Stimulated activated naive CD8-positive, alpha-beta T cell treated with anti-CD3 and anti-CD28 coated beads, Interleukin-15, amount 100 ng/mL, for 72 hours (primary cell): ENCODE measurements around the gene SPEM1.
A peak's percentile ranks its signal among the peaks of the same experiment; 100 is the strongest.

ENCODE experiments used
- ATAC-seq: fragments of 150-1000 bp; cut with Tn5 transposase; 2 replicates; pipeline ENCODE4 v1.10.0; 2021; ENCODE audit warnings: mild to moderate bottlenecking, moderate library complexity
- DNase-seq, 2 donors: peaks; one replicate each; pipeline ENCODE4 v3.0.0; 2021 to 2022
- H3K27ac Mint-ChIP-seq, 2 donors: one replicate each; pipeline ENCODE4 v1.8.0; 2022; ENCODE audit warnings: mild to moderate bottlenecking in 2 of 2, mixed read lengths in 2 of 2, moderate library complexity in 2 of 2
- H3K27me3 Mint-ChIP-seq: one replicate; pipeline ENCODE4 v1.8.0; 2022; ENCODE audit warnings: mixed read lengths
- H3K4me1 Mint-ChIP-seq: one replicate; pipeline ENCODE4 v1.8.0; 2022; ENCODE audit warnings: mild to moderate bottlenecking, mixed read lengths
- H3K4me3 Mint-ChIP-seq, 2 donors: one replicate each; pipeline ENCODE4 v1.8.0; 2022; ENCODE audit warnings: mild to moderate bottlenecking in 2 of 2, mixed read lengths in 2 of 2, moderate library complexity in 1 of 2
- H3K9me3 Mint-ChIP-seq, 2 donors: one replicate each; pipeline ENCODE4 v1.8.0; 2022; ENCODE audit warnings: mixed read lengths in 2 of 2

Gene SPEM1

GRCh38 chr17:7425756-7426155 is 5.6 kb downstream of the SPEM1 start:
- no peak overlapping the region for H3K27ac Mint-ChIP-seq
- no peaks in the 10 kb centered on the region for H3K9me3 Mint-ChIP-seq
- no peaks in the 10 kb centered on the region for H3K4me1 Mint-ChIP-seq
- ATAC-seq (no peak), DNase-seq (no peak)
- H3K4me3 Mint-ChIP-seq = no peak overlapping the region
- H3K27me3 Mint-ChIP-seq = no peaks in the 10 kb centered on the region

DNA sequence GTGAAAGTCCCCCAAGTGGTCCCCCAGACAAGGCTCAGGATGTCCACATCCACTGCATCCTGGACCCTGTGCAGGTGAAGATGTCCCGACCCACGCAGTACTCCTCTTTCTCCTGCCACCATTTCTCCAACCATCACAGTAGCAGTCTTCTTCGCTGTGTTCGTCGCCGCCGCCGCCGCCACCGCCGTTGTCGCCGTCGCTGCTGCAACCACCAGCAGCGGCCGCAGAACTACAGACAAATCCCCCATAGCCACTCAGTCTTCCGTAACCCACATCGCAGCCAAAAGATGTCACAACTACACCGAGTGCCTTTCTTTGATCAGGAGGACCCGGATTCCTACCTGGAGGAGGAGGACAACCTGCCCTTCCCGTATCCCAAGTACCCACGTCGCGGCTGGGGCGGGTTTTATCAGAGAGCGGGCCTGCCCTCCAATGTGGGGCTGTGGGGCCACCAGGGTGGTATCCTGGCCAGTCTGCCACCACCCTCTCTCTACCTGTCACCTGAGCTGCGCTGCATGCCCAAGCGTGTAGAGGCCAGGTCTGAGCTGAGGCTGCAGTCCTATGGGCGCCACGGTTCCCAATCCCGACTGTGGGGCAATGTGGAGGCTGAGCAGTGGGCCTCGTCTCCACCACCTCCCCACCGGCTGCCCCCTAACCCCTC is 6.2 kb downstream of the SPEM1 start:
- no peaks in the 10 kb centered on the region for H3K27me3 Mint-ChIP-seq
- H3K27ac Mint-ChIP-seq = no peak overlapping the region
- no peak overlapping the region for H3K4me3 Mint-ChIP-seq
- DNase-seq (no peak), ATAC-seq (peak; percentile 19)
- no peaks in the 10 kb centered on the region for H3K4me1 Mint-ChIP-seq
- no peaks in the 10 kb centered on the region for H3K9me3 Mint-ChIP-seq

- DNase-seq (no peak), ATAC-seq (no peak)
- no peak overlapping the region for H3K4me3 Mint-ChIP-seq
- no peaks in the 10 kb centered on the region for H3K27me3 Mint-ChIP-seq
- H3K4me1 Mint-ChIP-seq = no peaks in the 10 kb centered on the region
- H3K9me3 Mint-ChIP-seq = no peaks in the 10 kb centered on the region
- no peak overlapping the region for H3K27ac Mint-ChIP-seq
Observed at GRCh38 chr17:7426896-7427489, 6.9 kb downstream of the SPEM1 start.

DNA sequence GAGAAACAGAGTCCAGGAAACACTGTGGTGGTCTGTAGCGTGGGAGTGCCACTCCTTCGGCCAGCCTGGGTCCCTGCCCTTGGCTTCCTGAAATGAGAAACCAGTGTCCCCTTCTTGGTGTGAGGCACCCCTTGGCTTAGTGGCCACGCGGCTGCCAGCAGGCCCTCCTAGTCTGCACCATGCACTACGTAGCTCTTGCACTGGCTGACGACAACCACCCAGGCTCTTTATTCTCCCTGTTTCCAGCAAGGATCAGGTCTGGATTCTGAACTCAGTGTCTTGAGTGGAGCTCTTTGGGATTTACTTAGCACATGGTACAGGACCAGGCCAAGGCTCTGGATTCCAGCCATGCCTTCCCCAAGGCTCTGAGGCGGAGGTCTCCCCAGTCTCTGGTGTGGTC is 7.4 kb downstream of the SPEM1 start:
- DNase-seq (no peak), ATAC-seq (no peak)
- no peaks in the 10 kb centered on the region for H3K9me3 Mint-ChIP-seq
- H3K4me1 Mint-ChIP-seq = no peaks in the 10 kb centered on the region
- no peaks in the 10 kb centered on the region for H3K27me3 Mint-ChIP-seq
- no peak overlapping the region for H3K27ac Mint-ChIP-seq
- H3K4me3 Mint-ChIP-seq = no peak overlapping the region

DNA sequence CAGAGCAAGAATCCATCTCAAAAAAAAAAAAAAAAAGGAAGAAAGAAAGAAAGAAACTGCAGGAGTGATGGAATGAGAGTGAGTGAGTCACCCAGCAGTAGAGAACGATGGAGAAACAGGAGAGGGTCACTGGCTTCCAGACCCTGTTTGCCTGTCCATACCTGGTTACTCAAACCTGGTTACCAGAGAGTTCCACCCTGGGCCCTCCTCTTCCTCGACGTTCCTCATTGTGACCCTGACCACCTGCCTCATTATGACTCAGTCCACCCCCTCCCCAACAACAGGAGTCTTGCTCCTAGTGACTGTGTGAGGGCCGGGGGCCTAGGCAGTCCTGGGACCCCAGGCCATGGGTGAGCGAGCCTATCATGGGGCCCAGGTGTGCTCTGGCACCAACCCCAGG is 8.4 kb downstream of the SPEM1 start, which contains the start of gene SPEM3:
Gene SPEM3, plus strand, starts transcription at position 301 of the 400 bp plus-strand sequence. Its CDS starts 46 bp downstream, at position 347.
- DNase-seq (no peak), ATAC-seq (no peak)
- Mint-ChIP-seq H3K4me1 (no peaks in the 10 kb centered on the region), H3K4me3 (no peak within 1 kb of the TSS), H3K27me3 (no peaks in the 10 kb centered on the region), H3K27ac (no peak within 1 kb of the TSS), H3K9me3 (no peaks in the 10 kb centered on the region)

- Mint-ChIP-seq H3K27me3 (no peaks in the 10 kb centered on the region), H3K4me1 (peaks cover under 1% of the 10 kb centered on the region), H3K9me3 (no peaks in the 10 kb centered on the region), H3K27ac (no peak overlapping the region), H3K4me3 (no peak overlapping the region)
- DNase-seq (no peak), ATAC-seq (peak; percentile 55)
Observed at GRCh38 chr17:7429722-7430121, 9.6 kb downstream of the SPEM1 start.

DNA sequence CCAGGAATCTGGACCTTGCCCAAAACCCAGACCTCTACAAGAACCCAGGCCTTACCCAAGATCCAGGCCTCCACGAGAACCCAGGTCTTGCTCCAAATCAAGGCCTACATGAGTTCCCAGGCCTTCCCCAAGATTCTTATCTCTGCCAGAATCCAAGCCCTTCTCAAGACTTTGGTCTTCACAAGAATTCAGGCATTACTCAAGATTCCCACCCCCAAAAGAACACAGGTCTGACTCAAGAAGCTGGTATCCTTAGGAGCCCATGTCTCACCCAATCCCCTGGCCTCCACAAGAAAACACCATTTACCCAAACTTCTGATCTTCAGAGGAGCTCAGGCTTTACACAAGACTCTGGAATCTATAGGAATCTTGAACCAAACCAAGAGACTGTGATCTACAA is 11.1 kb downstream of the SPEM1 start:
- Mint-ChIP-seq H3K9me3 (no peaks in the 10 kb centered on the region), H3K4me3 (no peak overlapping the region), H3K4me1 (peaks cover 10% of the 10 kb centered on the region), H3K27me3 (no peaks in the 10 kb centered on the region), H3K27ac (no peak overlapping the region)
- ATAC-seq = no peak
- no peak for DNase-seq

DNA sequence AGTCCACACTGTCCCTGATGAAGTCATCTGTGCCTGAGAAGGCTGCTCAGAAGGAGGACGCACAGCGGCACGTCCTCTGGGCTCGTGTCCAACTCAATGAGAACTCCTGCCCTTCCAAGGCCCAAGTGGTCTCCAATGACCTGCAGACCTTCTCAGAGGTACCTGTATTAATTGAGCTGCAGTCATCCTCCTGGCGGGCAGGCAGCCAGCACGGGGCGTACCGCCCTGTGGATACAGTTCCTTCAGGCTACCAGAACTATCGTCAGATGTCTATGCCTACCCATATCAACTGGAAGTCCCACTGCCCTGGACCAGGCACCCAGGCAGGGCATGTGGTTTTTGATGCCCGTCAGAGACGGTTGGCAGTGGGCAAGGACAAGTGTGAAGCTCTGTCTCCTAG is 12.2 kb downstream of the SPEM1 start:
- Mint-ChIP-seq H3K27ac (no peak overlapping the region), H3K4me1 (peaks cover 20% of the 10 kb centered on the region), H3K9me3 (no peaks in the 10 kb centered on the region), H3K27me3 (no peaks in the 10 kb centered on the region), H3K4me3 (no peak overlapping the region)
- no peak for DNase-seq
- no peak for ATAC-seq

DNA sequence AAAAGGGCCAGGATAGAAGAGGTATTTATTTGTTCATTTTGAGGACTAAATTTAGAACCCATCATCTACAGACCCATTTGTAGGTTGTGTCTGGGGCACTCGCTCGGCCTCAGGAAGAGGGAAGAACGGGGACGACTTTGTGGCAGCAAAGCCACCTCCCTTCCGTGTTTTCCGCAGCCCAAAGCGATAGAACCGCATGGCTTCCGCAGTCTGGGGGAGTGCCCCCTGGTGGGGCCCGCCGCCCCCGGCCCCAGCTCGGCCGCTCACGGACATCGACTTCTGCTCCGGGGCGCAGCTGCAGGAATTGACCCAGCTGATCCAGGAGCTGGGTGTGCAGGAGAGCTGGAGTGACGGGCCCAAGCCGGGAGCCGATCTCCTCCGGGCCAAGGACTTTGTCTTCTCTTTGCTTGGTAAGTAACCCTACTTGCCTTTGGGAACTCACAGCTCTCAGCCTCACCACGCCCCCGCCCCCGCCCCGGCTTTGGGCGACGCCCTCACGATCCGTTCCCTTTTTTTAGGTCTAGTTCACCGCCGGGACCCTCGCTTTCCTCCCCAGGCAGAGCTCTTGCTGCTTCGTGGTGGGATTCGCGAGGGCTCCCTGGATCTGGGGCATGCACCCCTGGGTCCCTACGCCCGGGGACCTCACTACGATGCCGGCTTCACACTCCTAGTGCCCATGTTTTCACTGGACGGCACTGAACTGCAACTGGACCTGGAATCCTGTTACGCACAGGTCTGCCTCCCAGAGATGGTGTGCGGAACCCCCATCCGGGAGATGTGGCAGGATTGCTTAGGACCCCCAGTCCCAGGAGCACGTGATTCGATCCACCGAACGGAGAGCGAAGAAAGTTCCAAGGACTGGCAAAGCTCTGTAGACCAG is 15.8 kb downstream of the SPEM1 start:
- Mint-ChIP-seq H3K4me1 (peaks cover 52% of the 10 kb centered on the region), H3K9me3 (no peaks in the 10 kb centered on the region), H3K4me3 (peak overlapping the region; percentile 91 to 99), H3K27me3 (peaks cover 23% of the 10 kb centered on the region), H3K27ac (peak overlapping the region; percentile 87 to 88)
- ATAC-seq (peak; percentile 48), DNase-seq (peak; percentile 75 to 78)

DNA sequence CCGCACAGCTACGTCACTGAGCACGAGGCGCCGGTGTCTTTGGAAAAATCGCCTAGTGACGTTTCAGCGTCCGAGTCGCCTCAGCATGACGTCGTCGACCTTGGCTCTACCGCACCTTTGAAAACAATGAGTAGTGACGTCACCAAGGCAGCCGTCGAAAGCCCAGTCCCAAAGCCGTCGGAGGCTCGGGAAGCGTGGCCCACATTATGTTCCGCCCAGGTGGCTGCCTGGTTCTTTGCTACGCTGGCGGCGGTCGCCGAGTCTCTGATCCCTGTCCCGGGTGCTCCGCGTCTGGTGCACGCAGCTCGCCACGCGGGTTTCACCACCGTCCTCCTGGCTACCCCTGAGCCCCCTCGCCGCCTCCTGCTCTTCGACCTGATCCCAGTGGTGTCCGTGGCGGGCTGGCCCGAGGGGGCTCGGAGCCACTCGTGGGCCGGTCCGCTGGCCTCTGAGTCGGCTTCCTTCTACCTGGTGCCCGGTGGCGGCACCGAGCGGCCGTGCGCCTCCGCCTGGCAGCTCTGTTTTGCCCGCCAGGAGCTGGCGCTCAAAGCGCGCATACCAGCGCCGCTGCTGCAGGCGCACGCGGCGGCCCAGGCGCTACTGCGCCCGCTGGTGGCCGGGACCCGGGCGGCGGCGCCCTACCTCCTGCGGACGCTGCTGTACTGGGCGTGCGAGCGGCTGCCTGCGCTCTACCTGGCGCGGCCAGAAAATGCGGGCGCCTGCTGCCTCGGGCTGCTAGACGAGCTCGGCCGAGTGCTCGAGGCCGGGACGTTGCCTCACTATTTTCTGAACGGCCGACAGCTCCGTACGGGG is 16.6 kb downstream of the SPEM1 start:
- ATAC-seq (peak; percentile 83), DNase-seq (peak; percentile 86 to 88)
- Mint-ChIP-seq H3K27ac (peak overlapping the region; percentile 61 to 87), H3K4me3 (peak overlapping the region; percentile 91 to 99), H3K9me3 (no peaks in the 10 kb centered on the region), H3K27me3 (peaks cover 29% of the 10 kb centered on the region), H3K4me1 (peaks cover 57% of the 10 kb centered on the region)

DNA sequence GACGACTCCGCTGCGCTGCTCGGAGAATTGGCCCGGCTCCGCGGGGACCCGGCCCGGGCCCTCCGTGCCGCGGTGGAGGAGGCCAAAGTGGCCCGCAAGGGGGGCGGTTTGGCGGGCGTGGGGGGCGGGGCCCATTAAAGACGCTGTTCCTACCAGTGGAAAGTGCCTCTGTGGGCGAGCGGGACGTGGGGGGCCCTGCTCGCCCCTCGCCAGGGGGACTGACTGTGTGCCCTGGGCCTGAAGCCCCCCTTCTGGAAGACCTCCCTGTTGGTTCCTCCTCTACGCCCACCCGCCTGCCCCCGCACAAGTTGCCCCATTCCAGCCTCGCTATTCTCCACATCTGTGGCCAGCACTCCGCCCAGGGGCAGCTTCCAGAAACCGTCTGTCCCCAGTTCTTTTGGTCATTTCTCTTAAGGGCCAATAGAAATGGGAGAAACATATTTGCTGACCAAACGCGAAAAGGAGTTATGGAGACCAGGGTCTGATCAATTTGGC is 17.3 kb downstream of the SPEM1 start:
- Mint-ChIP-seq H3K9me3 (no peaks in the 10 kb centered on the region), H3K4me1 (peaks cover 57% of the 10 kb centered on the region), H3K27ac (no peak overlapping the region)

GRCh38 chr17:7437950-7438614 is 18.0 kb downstream of the SPEM1 start:
- H3K9me3 Mint-ChIP-seq = no peaks in the 10 kb centered on the region
- peak; percentile 55 to 59 for DNase-seq
- ATAC-seq = no peak
- H3K27me3 Mint-ChIP-seq = peaks cover 43% of the 10 kb centered on the region
- H3K27ac Mint-ChIP-seq = no peak overlapping the region
- peaks cover 57% of the 10 kb centered on the region for H3K4me1 Mint-ChIP-seq
- peak overlapping the region; percentile 87 to 99 for H3K4me3 Mint-ChIP-seq

More for the DNA sequence above, 17.3 kb downstream of the SPEM1 start:
- ATAC-seq (no peak), DNase-seq (no peak)
- H3K27me3 Mint-ChIP-seq = peaks cover 36% of the 10 kb centered on the region
- H3K4me3 Mint-ChIP-seq = peak overlapping the region; percentile 91 to 99

DNA sequence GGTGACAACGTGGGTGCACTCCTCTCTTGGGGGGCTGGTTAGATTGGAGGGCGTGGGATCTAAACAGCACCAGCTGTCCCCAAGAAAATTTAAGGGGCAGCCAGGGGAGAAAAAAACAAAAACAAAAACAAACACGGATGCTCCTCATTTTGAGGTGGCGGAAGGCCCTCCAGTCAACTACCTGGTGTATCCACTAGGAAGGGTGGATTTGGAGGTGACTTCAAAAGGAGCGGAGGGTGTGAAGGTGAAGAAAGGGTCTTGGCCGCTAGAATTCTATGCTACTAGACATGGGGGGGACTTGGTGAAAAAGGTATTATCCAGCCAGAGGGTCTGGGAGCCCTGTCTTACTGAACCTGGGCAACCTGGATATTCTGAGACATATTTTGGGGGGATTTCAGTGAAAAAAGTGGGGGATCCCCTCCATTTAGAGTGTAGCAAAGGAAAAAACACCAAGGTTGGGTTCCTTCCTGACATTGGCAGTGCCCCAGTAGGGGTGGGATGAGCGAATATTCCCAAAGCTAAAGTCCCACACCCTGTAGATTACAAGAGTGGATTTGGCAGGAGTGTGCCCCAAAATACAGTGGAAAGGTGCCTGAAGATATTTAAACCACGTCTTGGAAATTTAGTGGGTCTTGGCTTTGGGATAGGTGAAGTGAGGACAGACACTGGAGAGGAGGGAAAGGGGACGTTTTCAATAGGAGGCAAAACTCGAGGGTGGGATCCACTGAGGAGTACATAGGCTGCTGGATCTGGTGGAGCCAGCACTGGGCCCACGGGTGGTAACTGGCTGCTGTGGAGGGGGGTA is 18.7 kb downstream of the SPEM1 start:
- Mint-ChIP-seq H3K4me3 (peak overlapping the region; percentile 87 to 99), H3K4me1 (peaks cover 57% of the 10 kb centered on the region), H3K9me3 (no peaks in the 10 kb centered on the region), H3K27ac (no peak overlapping the region), H3K27me3 (peaks cover 50% of the 10 kb centered on the region)
- no peak for ATAC-seq
- DNase-seq = no peak
